Right lobe of liver (tissue), 4 donors: Measurements from ENCODE around the gene KIF12.

ENCODE experiments used
- POLR2A ChIP-seq: fragments of 450-650 bp; IDR thresholded peaks from one replicate; pipeline ENCODE4 v1.6.1; 2017; ENCODE audit warnings: antibody characterized with exemption, mild to moderate bottlenecking
- TF ChIP-seq, protein P1 (sequence below), 4 donors: fragments of 200-600 bp in 3 of 4; fragments of 450-650 bp in 1 of 4; IDR thresholded peaks; one replicate each; pipeline versions ENCODE4 v1.5.1 to v1.8.0; 2016 to 2022; ENCODE audit warnings: antibody characterized with exemption in 4 of 4, mild to moderate bottlenecking in 2 of 4
- donor health status: DM: no; HTN: no; CAD: no.
- donor health status: DM: no; HTN: no; CAD: no.
- donor health status: DM: no; HTN: yes; CAD: no.

DNA sequence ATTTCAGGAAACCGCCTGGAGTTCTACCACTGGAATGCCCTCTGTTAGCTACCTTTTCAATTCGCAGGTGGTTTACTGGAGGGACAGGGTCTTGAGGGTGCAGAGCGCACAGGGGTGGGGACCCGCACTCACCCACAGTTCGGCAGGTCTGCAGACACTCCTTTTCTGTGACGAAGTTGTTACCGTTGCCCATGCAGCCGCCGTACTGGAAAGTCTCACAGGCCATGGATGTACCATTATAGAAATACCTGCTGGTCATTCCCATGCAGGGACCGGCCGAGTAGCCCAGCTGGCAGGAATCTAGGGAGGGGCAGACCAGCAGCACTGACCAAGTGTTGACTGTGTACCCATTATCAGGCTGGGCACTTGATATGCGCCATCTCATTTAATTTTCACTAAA, 37.8 kb downstream of the KIF12 start:
- no peak for TF ChIP-seq POLR2A
- TF ChIP-seq, protein P1, sequence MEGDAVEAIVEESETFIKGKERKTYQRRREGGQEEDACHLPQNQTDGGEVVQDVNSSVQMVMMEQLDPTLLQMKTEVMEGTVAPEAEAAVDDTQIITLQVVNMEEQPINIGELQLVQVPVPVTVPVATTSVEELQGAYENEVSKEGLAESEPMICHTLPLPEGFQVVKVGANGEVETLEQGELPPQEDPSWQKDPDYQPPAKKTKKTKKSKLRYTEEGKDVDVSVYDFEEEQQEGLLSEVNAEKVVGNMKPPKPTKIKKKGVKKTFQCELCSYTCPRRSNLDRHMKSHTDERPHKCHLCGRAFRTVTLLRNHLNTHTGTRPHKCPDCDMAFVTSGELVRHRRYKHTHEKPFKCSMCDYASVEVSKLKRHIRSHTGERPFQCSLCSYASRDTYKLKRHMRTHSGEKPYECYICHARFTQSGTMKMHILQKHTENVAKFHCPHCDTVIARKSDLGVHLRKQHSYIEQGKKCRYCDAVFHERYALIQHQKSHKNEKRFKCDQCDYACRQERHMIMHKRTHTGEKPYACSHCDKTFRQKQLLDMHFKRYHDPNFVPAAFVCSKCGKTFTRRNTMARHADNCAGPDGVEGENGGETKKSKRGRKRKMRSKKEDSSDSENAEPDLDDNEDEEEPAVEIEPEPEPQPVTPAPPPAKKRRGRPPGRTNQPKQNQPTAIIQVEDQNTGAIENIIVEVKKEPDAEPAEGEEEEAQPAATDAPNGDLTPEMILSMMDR (IDR thresholded peaks at IDR 0.05), result no peak
